GM18520 (cell line): Measurements from ENCODE around the gene KPNA5.
"Not testable (repeated sequence)": the region's sequence is repeated elsewhere in the genome, so short reads cannot be mapped to it uniquely, and the experiment has no call there.

ENCODE experiments used
- ATAC-seq: cut with Tn5 transposase; IDR thresholded peaks from one replicate; pipeline ENCODE4 v1.9.1; 2021; ENCODE audit not compliant: unreplicated experiment

Gene KPNA5

DNA sequence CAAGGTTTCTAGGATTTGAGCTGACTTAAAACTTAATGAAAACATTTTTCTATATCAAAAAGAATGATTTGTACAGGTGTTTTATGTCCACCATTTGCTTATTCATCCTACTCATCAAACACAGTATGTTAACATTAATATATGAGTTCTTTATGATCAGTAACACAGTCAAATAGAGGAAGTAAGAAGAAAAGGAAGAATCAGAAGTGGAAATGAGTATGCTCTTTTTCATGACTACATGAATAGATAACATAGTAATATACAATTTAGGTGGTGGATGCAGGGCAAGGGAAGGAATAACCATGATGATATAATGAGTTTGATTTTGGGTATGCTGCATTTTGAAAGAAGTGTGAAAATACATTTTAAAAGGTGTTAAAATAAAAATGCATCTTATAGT is 16.5 kb downstream of the KPNA5 start:
- ATAC-seq: peak; percentile 47

DNA sequence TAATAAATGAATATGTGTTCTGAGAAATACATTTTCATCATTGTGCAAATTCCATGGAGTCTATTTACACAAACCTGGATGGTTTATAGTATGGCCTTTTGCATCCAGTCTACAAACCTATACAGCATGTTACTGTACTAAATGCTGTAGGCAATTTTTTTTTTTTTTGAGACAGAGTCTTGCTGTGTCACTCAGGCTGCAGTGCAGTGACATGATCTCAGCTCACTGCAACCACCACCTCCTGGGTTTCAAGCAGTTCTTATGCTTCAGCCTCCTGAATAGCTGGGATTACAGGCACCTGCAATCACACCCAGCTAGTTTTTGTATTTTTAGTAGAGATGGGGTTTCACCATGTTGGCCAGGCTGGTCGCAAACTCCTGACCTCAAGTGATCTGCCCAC is 22.9 kb downstream of the KPNA5 start:
- ATAC-seq: not testable (repeated sequence)

DNA sequence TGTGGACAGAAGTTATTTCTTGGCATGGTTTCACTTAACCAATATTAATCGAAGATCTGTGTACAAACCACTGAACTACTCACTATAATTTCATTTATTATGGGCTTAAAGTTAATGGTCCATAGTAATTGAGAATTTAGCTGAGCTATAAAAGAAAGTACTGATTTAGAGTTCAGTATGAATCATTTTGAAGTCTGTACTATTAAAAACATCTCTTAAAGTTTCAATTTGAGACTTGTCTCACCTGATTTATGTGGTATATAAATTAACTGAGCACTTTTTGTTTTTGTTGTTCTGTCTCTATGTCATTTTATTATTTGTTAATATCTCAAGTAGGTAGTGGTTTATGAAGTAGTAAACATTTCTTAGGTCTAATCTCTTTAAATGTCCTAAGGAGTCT is 24.9 kb downstream of the KPNA5 start:
- ATAC-seq: no peak

DNA sequence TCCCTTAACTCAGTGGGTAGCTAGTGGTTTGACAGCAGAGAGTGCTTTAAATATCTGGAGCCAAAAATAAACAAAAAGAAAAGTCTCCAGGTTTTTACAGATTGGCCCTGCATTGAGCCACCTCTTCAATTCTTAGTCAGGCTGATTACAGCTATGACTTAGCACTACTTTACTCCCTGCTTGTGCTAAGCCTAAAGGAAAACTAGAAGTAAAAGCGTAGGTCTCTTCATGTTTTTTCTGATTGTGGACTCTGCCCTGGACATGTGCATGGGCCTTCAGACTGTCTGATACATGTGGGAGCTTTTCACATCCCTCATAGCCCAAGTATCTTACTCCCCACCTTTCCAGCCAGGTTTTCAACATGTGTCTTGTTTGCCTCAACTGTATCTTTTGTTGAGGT is 33.3 kb downstream of the KPNA5 start:
- peak; percentile 74 for ATAC-seq

DNA sequence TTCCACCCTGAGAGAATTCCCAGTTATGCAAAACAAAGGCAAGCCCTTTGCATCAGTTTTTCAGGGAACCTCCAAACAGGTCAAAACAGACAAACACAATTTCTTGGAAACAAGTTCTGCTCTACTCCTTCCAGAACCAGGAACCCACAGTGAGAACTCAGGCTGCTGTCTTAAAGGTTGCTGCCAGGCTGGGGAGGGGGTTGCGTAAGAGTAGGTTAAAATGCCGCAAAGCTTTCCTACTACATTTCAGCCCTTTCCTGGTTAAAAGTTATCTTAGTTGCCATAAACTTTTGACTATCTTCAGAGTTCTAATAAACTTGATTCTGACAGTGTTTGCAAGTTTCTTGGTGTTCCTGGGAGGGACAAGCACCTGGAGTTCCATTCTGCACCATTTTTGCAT is 33.8 kb downstream of the KPNA5 start:
- no peak for ATAC-seq

DNA sequence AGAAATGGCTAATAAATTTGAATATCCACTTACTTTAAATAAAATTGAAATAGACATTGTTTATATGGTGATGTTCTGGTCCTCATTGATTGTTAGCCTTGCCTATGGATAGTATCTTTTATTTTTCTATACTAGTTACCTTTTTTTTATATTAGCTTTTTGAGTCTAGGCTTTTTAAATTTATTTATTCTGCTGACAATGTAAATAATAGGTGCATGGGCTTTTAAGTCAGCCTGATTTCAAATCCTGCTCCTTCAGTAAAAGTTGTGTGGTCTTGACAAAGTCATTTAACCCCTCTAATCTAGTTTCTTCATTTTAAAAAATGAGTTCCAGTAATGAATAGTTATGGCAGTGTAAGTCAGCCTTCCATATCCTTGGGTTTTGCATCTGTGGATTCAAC is 45.9 kb downstream of the KPNA5 start:
- no peak for ATAC-seq

DNA sequence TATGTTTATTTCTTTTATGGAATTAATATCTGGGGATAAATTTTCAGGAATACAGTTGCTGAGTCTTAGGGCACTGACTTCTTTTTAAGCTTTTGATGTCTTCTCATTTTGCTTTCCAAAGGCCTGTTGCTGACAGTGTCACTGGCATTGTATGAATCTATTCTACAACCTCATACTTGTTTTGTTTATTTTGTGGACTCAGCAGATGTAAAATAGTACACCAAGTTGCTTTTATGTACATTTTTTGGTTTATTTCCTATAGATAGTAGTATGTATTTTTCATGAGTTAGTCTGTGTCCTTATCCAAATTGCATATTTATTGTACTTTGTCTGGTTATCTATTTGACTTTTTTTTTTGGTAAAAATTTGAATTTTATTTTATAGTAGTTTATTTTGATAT is 49.5 kb downstream of the KPNA5 start:
- ATAC-seq: no peak

DNA sequence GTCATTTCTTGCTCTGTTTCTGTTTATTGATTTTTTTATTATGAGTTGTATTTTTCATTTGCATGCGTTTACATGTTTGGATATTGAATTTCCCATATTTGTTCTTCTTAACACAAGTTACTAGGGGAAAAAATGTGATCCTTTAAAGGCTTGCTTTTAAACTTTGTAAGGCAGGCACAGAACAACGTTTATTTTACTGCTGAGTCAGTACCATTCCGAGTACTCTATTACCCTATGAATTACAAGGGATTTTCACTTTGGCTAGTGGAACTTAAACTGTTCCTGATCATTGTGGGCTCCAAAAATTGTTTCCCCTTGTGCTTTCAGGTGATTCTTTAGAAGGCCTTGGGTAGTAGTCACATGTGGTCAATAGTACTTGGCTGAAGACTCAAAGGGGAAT is 56.0 kb downstream of the KPNA5 start:
- ATAC-seq: no peak

DNA sequence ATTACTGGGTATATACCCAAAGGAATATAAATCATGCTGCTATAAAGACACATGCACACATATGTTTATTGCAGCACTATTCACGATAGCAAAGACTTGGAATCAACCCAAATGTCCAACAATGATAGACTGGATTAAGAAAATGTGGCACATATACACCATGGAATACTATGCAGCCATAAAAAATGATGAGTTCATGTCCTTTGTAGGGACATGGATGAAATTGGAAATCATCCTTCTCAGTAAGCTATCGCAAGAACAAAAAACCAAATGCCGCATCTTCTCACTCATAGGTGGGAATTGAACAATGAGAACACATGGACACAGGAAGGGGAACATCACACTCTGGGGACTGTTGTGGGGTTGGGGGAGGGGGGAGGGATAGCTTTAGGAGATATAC is 59.5 kb downstream of the KPNA5 start:
- ATAC-seq: not testable (repeated sequence)

DNA sequence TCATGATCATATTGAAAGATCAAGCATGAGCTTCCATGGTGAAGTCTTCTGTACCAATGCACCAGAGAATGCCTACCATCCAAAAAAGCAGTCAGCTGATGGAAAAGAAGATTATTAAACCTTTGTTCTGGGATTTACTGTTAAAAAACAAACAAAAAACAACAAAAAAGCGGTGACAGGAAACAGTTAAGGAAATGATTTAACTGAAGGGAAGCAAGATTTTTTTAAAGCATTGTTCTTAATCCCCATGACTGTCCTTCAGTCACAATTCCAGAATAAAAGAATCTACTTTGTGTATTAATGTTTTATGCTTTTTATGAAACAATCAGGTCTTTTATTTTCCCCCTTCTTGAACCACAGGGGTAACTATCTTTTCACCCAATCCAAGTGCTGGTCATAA is 60.6 kb downstream of the KPNA5 start:
- no peak for ATAC-seq

DNA sequence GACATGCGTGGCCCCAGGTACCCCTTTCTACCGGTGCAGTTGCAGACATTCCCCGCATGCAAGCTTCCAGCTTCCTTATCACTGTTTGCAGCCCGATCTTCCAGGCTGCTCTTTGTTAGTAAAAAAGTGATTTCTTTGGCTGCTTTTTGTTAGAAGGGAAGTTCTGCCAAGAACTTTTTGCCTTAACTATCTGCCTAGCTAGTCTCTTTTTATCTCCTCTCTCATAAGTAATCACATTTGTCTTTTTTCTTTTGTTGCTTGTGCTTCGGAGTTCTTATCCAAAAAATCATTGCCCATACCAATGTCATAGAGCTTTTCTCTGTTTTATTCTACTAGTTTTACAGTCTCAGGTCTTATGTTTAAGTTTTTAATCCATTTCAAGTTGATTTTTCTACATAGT is 64.2 kb downstream of the KPNA5 start:
- no peak for ATAC-seq

DNA sequence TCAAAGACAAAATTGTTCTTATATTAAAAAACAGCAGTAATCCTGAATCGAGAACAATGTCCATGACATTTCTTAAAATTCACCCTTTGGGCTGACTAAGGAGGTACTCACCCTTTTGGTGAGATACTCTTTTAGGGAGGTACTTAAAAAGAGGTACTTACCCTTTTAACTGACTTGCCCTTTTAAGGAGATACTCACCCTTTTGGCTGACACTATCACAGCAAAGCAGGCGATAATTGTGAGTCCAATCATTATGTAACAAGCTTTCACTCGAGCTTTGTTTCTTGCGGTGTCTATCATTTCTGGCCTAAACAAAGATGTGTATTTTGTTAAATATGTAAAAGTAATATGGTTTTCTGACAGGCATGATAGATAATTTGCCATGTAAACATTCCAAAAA is 80.8 kb downstream of the KPNA5 start:
- no peak for ATAC-seq

DNA sequence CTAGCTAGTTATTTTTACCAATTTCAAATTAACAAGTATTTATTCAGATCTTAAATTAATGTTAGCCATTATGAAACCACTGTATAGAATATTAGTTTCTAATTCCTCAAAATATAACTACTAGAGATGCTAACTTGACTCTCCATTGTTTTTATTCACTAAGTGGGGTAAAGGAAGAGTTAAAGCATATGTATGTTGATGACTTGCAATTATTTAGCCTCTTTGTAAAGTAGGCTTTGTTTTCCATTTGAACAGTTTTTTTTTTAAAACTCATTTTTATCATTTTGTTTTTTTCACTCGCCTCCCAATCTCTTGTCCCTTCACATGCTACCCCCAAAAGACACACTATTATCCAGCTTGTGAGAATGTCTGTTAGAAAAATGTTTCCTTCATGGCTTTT is 81.2 kb downstream of the KPNA5 start:
- ATAC-seq: no peak

DNA sequence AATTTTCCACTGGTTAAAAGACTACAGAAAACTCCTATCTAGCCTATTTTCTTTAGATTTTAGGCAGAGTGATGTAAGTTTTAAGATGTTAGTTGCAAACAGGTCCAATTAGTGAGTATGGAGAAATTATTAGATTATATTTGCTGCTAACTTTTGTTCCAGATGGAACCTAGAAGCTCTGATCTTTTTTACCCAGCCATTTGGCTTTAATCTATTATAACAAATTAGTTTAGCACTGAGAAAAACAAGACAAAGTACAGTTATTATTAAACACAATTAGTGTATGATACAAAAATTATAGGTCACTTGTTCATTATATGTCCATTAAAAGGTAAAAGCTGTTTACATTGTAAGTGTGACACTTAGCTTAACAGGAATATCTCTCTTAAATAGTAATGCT is 82.0 kb downstream of the KPNA5 start:
- ATAC-seq: no peak

DNA sequence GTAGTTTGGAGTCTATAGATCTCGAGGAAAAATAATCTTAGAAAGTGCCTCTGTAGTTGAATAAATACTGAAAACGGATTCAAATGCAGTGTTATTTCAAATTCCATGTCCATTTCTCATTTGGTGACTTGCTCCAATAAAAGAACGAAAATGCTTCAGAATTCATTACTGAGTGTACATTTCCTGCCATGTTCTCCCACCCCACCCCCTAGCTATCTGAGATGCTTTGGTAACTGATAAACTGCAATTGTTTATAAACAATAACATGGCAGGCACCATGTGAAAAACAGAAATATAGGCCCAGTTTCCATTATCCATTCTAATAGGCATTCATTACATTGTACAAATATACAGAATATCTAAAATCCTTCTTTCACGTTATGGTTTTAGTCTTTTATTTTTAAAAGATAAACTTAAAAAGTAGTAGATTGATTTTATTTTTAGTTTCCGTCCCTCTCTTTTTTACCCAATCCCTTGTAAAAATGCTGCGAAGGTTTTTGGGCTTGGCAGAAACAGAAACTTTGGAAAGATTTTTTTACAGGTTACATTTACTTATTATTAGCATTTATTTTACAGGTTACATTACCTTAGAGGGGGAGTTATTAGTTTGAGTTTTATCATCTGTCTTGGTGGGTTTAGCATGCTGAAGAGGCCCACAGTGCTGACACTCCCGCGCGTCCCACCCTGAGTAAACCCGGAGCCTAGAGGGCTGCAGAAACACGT is 83.1 kb downstream of the KPNA5 start:
- no peak for ATAC-seq

DNA sequence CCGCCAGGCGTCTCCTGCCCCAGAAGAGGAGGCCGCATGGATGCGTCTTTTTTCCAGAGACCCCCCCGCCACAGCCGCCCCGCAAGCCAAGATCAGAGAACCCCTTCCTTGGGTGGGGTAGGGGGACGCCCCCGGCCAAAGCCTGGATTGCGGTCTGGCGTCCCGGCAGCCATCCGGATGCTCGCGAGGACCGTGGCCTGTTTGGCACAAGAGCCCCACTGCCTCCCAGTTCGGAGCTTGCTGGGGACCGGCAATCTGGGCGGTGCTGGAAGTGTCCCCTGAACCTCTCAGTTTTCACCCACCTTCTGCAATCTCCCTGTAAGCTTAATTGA is 83.6 kb downstream of the KPNA5 start:
- ATAC-seq: no peak

DNA sequence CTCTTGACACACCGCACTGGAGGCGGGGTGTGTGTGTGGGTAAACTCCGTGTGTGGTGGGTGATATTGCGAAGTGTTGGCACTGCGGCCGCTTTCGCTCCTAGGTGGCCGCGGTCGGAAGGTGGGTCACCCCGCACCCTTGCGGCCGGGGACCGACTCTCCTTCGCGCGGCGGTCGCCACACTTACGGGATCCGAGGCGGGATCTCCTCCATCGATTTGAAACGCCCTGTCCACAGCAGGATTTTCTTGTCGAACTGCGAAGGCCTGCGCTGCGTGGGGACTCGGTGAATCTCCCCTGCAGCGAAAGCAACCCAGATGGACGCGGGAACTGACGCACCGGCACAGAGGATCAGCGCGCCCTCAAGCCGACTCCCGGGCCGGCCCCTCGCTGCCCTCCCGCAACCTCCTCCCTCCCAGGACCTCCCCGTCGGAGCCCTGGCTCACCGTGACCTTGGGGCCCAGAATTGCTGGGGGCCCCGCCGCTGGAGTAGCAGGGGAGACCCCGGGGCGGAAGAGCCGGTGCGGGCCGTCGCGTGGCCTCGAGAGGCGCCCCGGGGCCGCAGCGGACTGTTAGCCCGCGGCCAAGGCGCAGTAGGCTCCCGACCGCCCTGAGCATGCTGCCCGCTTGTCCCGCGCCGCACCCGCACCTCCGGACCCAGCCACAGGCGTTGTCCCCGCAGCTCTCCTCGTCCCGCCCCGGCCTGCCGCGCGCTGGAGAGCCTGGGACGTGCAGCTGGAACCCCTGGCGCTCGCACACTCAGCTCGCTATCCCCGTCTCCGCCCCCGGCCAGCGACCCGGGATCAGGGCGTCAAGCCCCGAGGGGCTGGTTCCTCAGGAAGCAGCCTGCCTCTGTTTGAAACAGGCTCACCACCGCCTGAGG is 84.2 kb downstream of the KPNA5 start, which contains the start of gene FAM162B:
FAM162B (minus strand) TSS at position 759 of the 881 bp plus-strand sequence; CDS start at position 616, 143 bp downstream.
- ATAC-seq: no peak

DNA sequence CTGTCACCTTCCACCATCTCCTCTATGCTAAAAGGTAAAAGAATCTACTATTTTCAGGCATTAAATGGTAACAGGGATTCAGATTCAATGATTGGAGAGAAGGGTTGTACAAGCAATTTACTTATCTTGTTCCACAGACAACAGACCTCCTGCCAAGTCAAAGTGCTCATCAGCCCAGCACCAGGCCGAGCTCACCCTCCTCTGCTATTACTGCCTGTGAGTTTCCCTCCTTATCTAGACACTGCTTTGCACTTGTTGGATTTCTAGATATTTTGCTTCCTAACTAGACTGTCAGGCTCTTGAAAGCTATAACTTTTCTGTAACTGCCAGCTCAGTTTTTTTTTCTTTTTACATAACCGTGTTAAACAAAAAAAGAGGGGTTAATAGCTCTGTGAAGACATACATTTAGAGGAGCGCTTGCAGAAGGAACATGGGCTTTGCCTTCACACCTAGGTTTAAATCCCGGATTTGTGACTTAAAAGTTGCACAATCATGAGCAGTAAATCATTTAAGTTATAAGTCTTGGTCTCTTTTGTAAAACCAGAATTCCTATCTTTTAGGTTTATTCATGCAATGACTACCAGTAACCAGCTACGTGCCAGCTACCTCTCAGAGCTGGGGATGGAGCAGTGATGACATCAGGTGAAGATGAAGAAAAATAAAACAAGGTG is 85.6 kb downstream of the KPNA5 start:
- no peak for ATAC-seq

DNA sequence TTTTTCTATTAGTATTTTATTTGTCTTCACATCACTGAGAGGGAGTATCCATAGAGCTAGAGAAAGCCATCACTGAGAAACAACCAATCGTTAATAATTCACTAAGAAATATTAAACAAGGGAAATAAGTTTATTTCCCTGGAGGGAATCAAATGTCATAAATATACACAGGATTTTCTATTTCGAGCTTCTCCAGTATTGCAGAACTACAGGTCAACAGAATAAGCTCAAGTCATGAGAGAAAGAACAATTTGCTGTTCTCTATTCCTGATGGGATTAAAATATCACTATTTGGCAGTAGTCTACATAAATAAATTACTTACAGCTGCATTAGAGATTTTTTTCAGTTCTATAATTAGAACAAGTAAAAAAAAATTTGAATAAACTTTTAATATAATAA is 86.7 kb downstream of the KPNA5 start:
- ATAC-seq: no peak

DNA sequence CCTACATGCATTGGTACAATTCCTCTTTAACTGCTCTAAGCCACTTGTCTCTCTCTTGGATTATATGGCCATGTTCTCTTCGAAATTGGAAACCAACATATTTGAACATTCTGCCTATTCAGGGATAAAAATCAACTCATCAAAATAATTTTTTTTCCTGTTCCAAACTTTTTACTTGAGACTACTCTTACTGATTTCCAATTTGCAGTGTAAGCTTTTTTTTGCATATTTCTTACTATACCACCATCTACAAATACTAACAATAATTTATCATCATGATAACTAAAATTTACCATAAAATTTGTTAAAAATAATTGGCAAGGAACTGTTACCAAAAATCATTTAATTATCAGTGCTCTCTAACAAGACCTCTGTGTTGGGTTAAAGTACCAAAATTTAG is 91.4 kb downstream of the KPNA5 start:
- no peak for ATAC-seq

DNA sequence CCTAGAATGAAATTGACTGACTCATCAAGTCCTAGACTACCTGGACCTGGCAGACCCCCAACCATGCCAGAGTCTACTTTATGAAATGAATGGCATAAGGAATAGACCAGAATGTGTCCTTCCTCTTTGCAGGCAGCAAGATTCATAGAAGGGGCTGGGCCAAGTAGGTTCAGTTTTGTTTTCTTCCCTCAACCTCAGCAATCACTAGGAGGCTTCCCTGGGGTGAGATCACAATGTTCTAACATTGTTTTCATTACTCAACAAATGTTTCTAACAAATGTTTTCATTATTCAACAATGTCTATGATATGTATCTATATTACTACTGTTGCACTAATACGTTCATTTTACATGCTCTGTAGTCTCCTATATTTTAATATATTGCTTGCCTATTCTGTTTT is 92.9 kb downstream of the KPNA5 start:
- ATAC-seq: no peak

DNA sequence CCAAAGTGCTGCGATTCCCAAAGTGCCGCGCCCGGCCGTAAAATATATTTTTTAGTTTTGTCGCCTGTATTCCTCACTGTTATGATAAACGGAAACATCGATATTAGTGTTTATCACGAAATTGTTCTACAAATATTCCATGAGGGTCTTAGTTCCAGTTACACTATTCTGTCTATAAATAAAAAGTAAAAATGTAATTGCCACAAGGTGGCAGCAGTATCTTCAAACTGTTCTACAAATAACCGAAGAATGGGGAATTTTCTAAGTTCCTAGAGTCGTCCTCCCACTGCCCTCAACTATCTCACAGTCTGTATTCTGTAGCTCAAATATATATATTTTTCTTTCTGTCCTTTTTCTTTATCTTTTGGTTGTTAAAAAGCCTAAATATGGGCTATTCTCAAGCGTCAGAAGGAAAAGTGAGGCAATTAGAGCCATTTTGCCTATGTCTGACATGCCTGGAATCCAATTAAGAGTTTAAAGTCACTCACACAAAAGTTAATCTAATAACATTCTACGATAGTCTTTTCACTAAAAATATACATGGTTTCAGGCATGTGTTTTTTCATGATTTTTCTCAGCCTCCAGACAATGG is 98.7 kb downstream of the KPNA5 start:
- ATAC-seq: no peak
